IMR-90 (cell line): ENCODE measurements around the gene PITPNM3. TPM values are rescaled to one million over a fixed set of nuclear protein-coding genes. Genes with fewer than 3 reads are reported as not detected.

Experiments used
- ATAC-seq: fragments of 200-7000 bp; cut with Tn5 transposase; 2 replicates; pipeline ENCODE4 v1.9.1; 2020; ENCODE audit warnings: low read depth, mild to moderate bottlenecking, moderate library complexity
- BruUV-seq: library from RNA; stranded (reverse); fragments of 400-500 nt; replicated peaks from 2 replicates; lab custom pipeline; 2021; lab: Mats Ljungman, UMichigan
- CTCF ChIA-PET: fragments of 300-600 bp; formaldehyde crosslinking; extraction: SDS; loops from one replicate; lab custom pipeline; 2021; ENCODE audit warnings: antibody characterized with exemption; lab: Yijun Ruan, JAX
- POLR2A ChIA-PET: fragments of 300-600 bp; sonication (Branson Sonifier 250); formaldehyde crosslinking; loops from one replicate; lab custom pipeline; 2022; ENCODE audit warnings: antibody characterized with exemption; ENCODE audit not compliant: unreplicated experiment; lab: Charles Lee
- DNase-seq: peaks from one replicate; pipeline ENCODE4 v3.0.0; 2013
- H2AFZ ChIP-seq: replicated peaks from 2 replicates; pipeline ENCODE3; 2013; ENCODE audit warnings: low read length, mild to moderate bottlenecking; ENCODE audit not compliant: poor library complexity
- H2AK5ac ChIP-seq: 2 replicates; pipeline ENCODE4 v1.6.1; 2013; ENCODE audit warnings: low read depth, low read length, inconsistent platforms
- H2AK9ac ChIP-seq: replicated peaks from 2 replicates; pipeline ENCODE3; 2013; ENCODE audit warnings: mild to moderate bottlenecking, low read depth, low read length, moderate library complexity; ENCODE audit not compliant: poor library complexity
- H2BK120ac ChIP-seq: 2 replicates; pipeline ENCODE4 v1.6.1; 2013; ENCODE audit warnings: low read depth, low read length, inconsistent platforms
- H2BK15ac ChIP-seq: 3 replicates; pipeline ENCODE4 v1.6.1; 2013; ENCODE audit warnings: low read depth, low read length, inconsistent platforms
- H2BK20ac ChIP-seq: 2 replicates; pipeline ENCODE4 v1.6.1; 2013; ENCODE audit warnings: low read depth, mild to moderate bottlenecking, inconsistent platforms, low read length, moderate library complexity
- H2BK5ac ChIP-seq: 2 replicates; pipeline ENCODE4 v1.6.1; 2013; ENCODE audit warnings: mild to moderate bottlenecking, low read depth, low read length, inconsistent platforms; ENCODE audit not compliant: poor library complexity, severe bottlenecking
- H3K14ac ChIP-seq: replicated peaks from 2 replicates; pipeline ENCODE4 v1.6.1; 2013; ENCODE audit warnings: low read depth, low read length, inconsistent platforms
- H3K18ac ChIP-seq: 2 replicates; pipeline ENCODE4 v1.6.1; 2013; ENCODE audit warnings: low read depth, low read length, control low read depth
- H3K23ac ChIP-seq: 2 replicates; pipeline ENCODE4 v1.6.1; 2013; ENCODE audit warnings: low read depth, low read length, inconsistent platforms
- H3K27ac ChIP-seq: 2 replicates; pipeline ENCODE4 v1.5.1; 2013; ENCODE audit warnings: mild to moderate bottlenecking, control low read depth, low read length; ENCODE audit not compliant: insufficient read depth
- H3K27me3 ChIP-seq: 2 replicates; pipeline ENCODE4 v1.6.1; 2013; ENCODE audit warnings: low read length; ENCODE audit not compliant: control insufficient read depth, insufficient read depth
- H3K36me3 ChIP-seq: 2 replicates; pipeline ENCODE4 v1.6.1; 2013; ENCODE audit warnings: low read length, mixed read lengths; ENCODE audit not compliant: control insufficient read depth, insufficient read depth
- H3K4ac ChIP-seq: 2 replicates; pipeline ENCODE4 v1.6.1; 2013; ENCODE audit warnings: low read depth, low read length, inconsistent platforms
- H3K4me1 ChIP-seq: 2 replicates; pipeline ENCODE4 v1.6.1; 2013; ENCODE audit warnings: low read length, mixed read lengths; ENCODE audit not compliant: control insufficient read depth, insufficient read depth
- H3K4me2 ChIP-seq: 2 replicates; pipeline ENCODE4 v1.6.1; 2013; ENCODE audit warnings: low read depth, mild to moderate bottlenecking, control low read depth, low read length, moderate library complexity
- H3K4me3 ChIP-seq: 2 replicates; pipeline ENCODE4 v1.5.1; 2013; ENCODE audit warnings: low read depth, mild to moderate bottlenecking, control low read depth, low read length, moderate library complexity; ENCODE audit not compliant: insufficient read depth
- H3K56ac ChIP-seq: 2 replicates; pipeline ENCODE4 v1.6.1; 2013; ENCODE audit warnings: low read length, inconsistent platforms; ENCODE audit not compliant: insufficient read depth; ENCODE audit errors: extremely low read depth
- H3K79me1 ChIP-seq, 2 experiments: 2 replicates each; pipeline ENCODE4 v1.6.1; 2013; ENCODE audit warnings: low read length in 2 of 2, inconsistent platforms in 1 of 2, low read depth in 1 of 2
- H3K9ac ChIP-seq: 2 replicates; pipeline ENCODE4 v1.6.1; 2013; ENCODE audit warnings: low read depth, low read length, control low read depth
- H3K9me1 ChIP-seq: 2 replicates; pipeline ENCODE4 v1.6.1; 2013; ENCODE audit warnings: low read length, inconsistent platforms; ENCODE audit not compliant: insufficient read depth
- H3K9me3 ChIP-seq: 2 replicates; pipeline ENCODE4 v1.6.1; 2013; ENCODE audit warnings: low read length; ENCODE audit not compliant: control insufficient read depth, insufficient read depth
- H4K20me1 ChIP-seq: 2 replicates; pipeline ENCODE4 v1.6.1; 2013; ENCODE audit warnings: low read length, inconsistent platforms; ENCODE audit not compliant: insufficient read depth
- H4K5ac ChIP-seq: 2 replicates; pipeline ENCODE4 v1.6.1; 2013; ENCODE audit warnings: mild to moderate bottlenecking, low read depth, low read length, control low read depth
- H4K8ac ChIP-seq, 2 experiments: 2 replicates each; pipeline ENCODE4 v1.6.1; 2013; ENCODE audit warnings: low read depth in 2 of 2, low read length in 2 of 2, control low read depth in 1 of 2, inconsistent platforms in 1 of 2
- H4K91ac ChIP-seq: 2 replicates; pipeline ENCODE4 v1.6.1; 2013; ENCODE audit warnings: low read depth, low read length, inconsistent platforms; ENCODE audit not compliant: insufficient read depth
- BHLHE40 ChIP-seq: fragments of 150-350 bp; IDR thresholded peaks from 2 replicates; pipeline ENCODE4 v1.6.1; 2016; ENCODE audit warnings: mild to moderate bottlenecking, low read depth, low read length
- POLR2A ChIP-seq: IDR thresholded peaks from 2 replicates; pipeline ENCODE4 v1.6.1; 2012; ENCODE audit warnings: mild to moderate bottlenecking, low read depth, low read length
- WGBS, 2 experiments: methylation state at CpG; one replicate each; pipeline versions ENCODE4 v1.1.5 to v1.1.7; 2013; ENCODE audit warnings: missing lambda C conversion rate in 2 of 2; ENCODE audit not compliant: insufficient read length in 1 of 2; ENCODE audit errors: extremely low coverage in 2 of 2; 5-methylcytosine and 5-hydroxymethylcytosine counted together
- dilution Hi-C: fragments of 300-500 bp; cut with HindIII; formaldehyde crosslinking; loops from one replicate; pipeline ENCODE4 v1.14.3; 2018; ENCODE audit warnings: low sequenced_read_pairs; ENCODE audit not compliant: unreplicated experiment
- in situ Hi-C: fragments of 300-500 bp; cut with MboI; formaldehyde crosslinking; loops from 3 replicates; pipeline ENCODE4 v1.14.3; 2019; ENCODE audit warnings: low sequenced_read_pairs, inconsistent platforms, mixed read lengths
- intact Hi-C: fragments of 100-400 bp; cut with micrococcal nuclease; formaldehyde crosslinking; loops from 2 replicates; pipeline ENCODE4 v1.10.0; 2022
- polyA plus RNA-seq, 3 experiments: library from polyadenylated mRNA; depleted of rRNA; stranded (reverse); fragments of >200 nt; gene quantifications; 2 replicates each; pipeline ENCODE4 v1.2.3, GENCODE V29; 2012; ENCODE audit warnings: low replicate concordance in 1 of 3
- total RNA-seq: library from RNA; depleted of rRNA; stranded (reverse); fragments of >200 nt; gene quantifications from 2 replicates; pipeline ENCODE4 v1.2.3, GENCODE V29; 2012
- TF ChIP-seq, protein P1 (sequence below): fragments of 150-350 bp; IDR thresholded peaks from 2 replicates; pipeline ENCODE4 v1.6.1; 2016; ENCODE audit warnings: low read depth, mild to moderate bottlenecking, low read length, moderate library complexity, borderline replicate concordance

Gene PITPNM3
- total and polyA plus RNA-seq, 2 of the 4 experiments (the other 2 are of a cell fraction) = 0.54 to 1.7 TPM

DNA sequence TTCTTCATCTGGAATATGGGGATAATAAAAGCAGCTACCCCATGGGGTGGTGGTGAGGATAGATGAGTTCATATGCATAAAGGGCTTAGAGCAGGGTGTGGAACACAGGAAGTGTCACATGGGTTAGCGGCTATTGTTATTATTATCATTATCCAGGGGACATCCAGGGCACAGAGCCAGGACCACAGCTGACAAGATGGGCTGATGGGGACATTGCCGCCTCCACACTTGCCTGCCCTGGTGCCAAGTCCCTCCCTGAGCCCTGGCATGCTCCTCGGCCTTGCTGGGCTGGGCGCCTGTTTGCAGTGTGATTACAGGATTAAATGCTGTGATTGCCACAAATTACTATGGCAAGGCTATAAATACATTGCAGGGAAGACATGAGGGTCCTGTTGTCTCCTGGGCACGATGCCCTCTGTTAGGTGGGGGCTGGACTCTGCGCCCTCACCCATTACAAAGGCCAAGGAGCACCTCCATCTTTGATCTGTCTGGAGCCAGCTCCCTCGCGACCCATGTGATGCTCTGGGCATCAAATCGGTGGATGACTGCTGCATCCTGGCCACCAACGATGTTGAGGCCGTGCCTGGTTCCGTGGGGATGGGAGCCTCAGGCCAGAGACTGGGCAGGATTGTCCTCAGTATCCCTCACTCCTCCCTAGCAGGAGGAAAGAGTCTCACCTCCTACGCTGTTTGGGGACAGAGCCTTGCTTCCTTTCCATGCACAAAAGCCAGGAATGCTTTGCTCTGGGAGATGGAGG is 68.9 kb downstream of the PITPNM3 start:
- no peak for ATAC-seq
- in situ Hi-C loops (no loop called here), intact Hi-C loops (no loop called here), dilution Hi-C loops (no loop called here)
- Histone ChIP-seq H2BK5ac (no peak overlapping the region), H4K91ac (no peak overlapping the region), H2AFZ (no peak overlapping the region), H4K8ac (no peak overlapping the region), H3K27me3 (peaks cover 4% of the 10 kb centered on the region), H2BK15ac (no peak overlapping the region), H2AK9ac (no peak overlapping the region), H4K5ac (no peak overlapping the region), H2BK20ac (no peak overlapping the region), H3K9ac (no peak overlapping the region), H2AK5ac (no peak overlapping the region), H3K9me1 (peaks cover 3% of the 10 kb centered on the region; the same call in 1 of the 2 replicates), H3K56ac (no peak overlapping the region), H3K27ac (no peak overlapping the region), H3K4me3 (no peak overlapping the region), H3K4ac (no peak overlapping the region), H2BK120ac (no peak overlapping the region), H3K9me3 (no peaks in the 10 kb centered on the region), H3K14ac (no peak overlapping the region), H3K4me2 (no peak overlapping the region), H3K4me1 (peaks cover 5% of the 10 kb centered on the region), H3K36me3 (no peaks in the 10 kb centered on the region), H3K23ac (no peak overlapping the region), H3K18ac (no peak overlapping the region), H3K79me1 (no peaks in the 10 kb centered on the region), H4K20me1 (no peaks in the 10 kb centered on the region)
- ChIA-PET POLR2A (no interaction called here), CTCF (no interaction called here)
- TF ChIP-seq POLR2A (no peak), BHLHE40 (no peak)
- TF ChIP-seq, protein P1, sequence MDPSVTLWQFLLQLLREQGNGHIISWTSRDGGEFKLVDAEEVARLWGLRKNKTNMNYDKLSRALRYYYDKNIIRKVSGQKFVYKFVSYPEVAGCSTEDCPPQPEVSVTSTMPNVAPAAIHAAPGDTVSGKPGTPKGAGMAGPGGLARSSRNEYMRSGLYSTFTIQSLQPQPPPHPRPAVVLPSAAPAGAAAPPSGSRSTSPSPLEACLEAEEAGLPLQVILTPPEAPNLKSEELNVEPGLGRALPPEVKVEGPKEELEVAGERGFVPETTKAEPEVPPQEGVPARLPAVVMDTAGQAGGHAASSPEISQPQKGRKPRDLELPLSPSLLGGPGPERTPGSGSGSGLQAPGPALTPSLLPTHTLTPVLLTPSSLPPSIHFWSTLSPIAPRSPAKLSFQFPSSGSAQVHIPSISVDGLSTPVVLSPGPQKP = no peak
- no peak for DNase-seq
- WGBS, 2 experiments = 40% methylated on average over 2 of the region's 13 CpGs; no CpG with 5 or more reads in 1 of the 2 experiments
- BruUV-seq = no TSS peak
